HEK293T (cell line): ENCODE results near the gene GPR158.

Experiments
- ELF4 ChIP-seq: fragments of 450-650 bp; IDR thresholded peaks from 2 replicates; pipeline ENCODE4 v1.6.1; 2017; ENCODE audit warnings: antibody characterized with exemption
- HDGF ChIP-seq: fragments of 450-650 bp; IDR thresholded peaks from 2 replicates; pipeline ENCODE4 v1.6.1; 2017; ENCODE audit warnings: antibody characterized with exemption, borderline replicate concordance
- SP1 ChIP-seq: fragments of 450-650 bp; IDR thresholded peaks from 2 replicates; pipeline ENCODE4 v1.6.1; 2017
- SUZ12 ChIP-seq: fragments of 450-650 bp; IDR thresholded peaks from 2 replicates; pipeline ENCODE4 v1.6.1; 2016; ENCODE audit warnings: mild to moderate bottlenecking
- TARDBP ChIP-seq: fragments of 450-650 bp; IDR thresholded peaks from 2 replicates; pipeline ENCODE4 v1.6.1; 2016

- TF ChIP-seq ELF4, result no peak
- TF ChIP-seq TARDBP, result no peak
- TF ChIP-seq SP1, result no peak
- TF ChIP-seq HDGF, result no peak
- TF ChIP-seq SUZ12, result no peak
Observed at GRCh38 chr10:25210265-25210664, 35.5 kb downstream of the GPR158 start.
